Smooth muscle cell of the brain vasculature (primary cell): ENCODE data around the gene DNASE1.
A peak's percentile ranks its signal among the peaks of the same experiment; 100 is the strongest.
"Not testable (repeated sequence)": the region's sequence is repeated elsewhere in the genome, so short reads cannot be mapped to it uniquely, and the experiment has no call there.

Source experiments
- DNase-seq: peaks from one replicate; pipeline ENCODE4 v3.0.0-alpha.2; 2012; ENCODE audit warnings: low read depth, low spot score

DNASE1 gene

GRCh38 chr16:3641801-3642396, 12.6 kb upstream of the DNASE1 start:
- DNase-seq, result no peak

GRCh38 chr16:3642397-3643094, 11.9 kb upstream of the DNASE1 start:
- DNase-seq, result no peak

GRCh38 chr16:3643095-3643730, 11.3 kb upstream of the DNASE1 start:
- no peak for DNase-seq

- DNase-seq, result no peak
These were observed 9.4 kb upstream of the DNASE1 start for GRCh38 chr16:3645108-3645503.

- peak; percentile 32 for DNase-seq
These were observed 8.8 kb upstream of the DNASE1 start for GRCh38 chr16:3645504-3646347.

- DNase-seq, result no peak
These were observed 8.1 kb upstream of the DNASE1 start for GRCh38 chr16:3646348-3646920.

- DNase-seq, result no peak
These were observed 3.7 kb upstream of the DNASE1 start for GRCh38 chr16:3650631-3651265.

- DNase-seq, result no peak
These were observed 2.8 kb upstream of the DNASE1 start for GRCh38 chr16:3651461-3652372.

- no peak for DNase-seq
These were observed 1.9 kb upstream of the DNASE1 start for GRCh38 chr16:3652373-3653195.

GRCh38 chr16:3655030-3655395, 522 bp downstream of the DNASE1 start:
- DNase-seq, result no peak

GRCh38 chr16:3655396-3656159, 1.1 kb downstream of the DNASE1 start:
- no peak for DNase-seq

- not testable (repeated sequence) for DNase-seq
These were observed 1.6 kb downstream of the DNASE1 start for GRCh38 chr16:3656160-3656490.

- no peak for DNase-seq
These were observed 2.3 kb downstream of the DNASE1 start for GRCh38 chr16:3656491-3657468.

GRCh38 chr16:3659251-3659650, 4.8 kb downstream of the DNASE1 start:
- no peak for DNase-seq

- DNase-seq, result no peak
These were observed 6.8 kb downstream of the DNASE1 start for GRCh38 chr16:3661311-3661710.

- no peak for DNase-seq
These were observed 7.4 kb downstream of the DNASE1 start for GRCh38 chr16:3661922-3662321.

- no peak for DNase-seq
These were observed 8.1 kb downstream of the DNASE1 start for GRCh38 chr16:3662601-3663000.
